HG03135 (cell line): ENCODE measurements around the gene DIS3L2.

Experiments
- ATAC-seq: cut with Tn5 transposase; IDR thresholded peaks from one replicate; pipeline ENCODE4 v1.9.1; 2021; ENCODE audit warnings: mild to moderate bottlenecking, moderate library complexity; ENCODE audit not compliant: unreplicated experiment

The DIS3L2 gene

GRCh38 chr2:232219932-232220331 is 258.4 kb downstream of the DIS3L2 start:
- no peak for ATAC-seq

- no peak for ATAC-seq
Observed at GRCh38 chr2:232225429-232225828, 263.9 kb downstream of the DIS3L2 start.

- no peak for ATAC-seq
Observed at GRCh38 chr2:232225895-232226294, 264.4 kb downstream of the DIS3L2 start.

GRCh38 chr2:232228332-232228731 is 266.8 kb downstream of the DIS3L2 start:
- ATAC-seq = no peak

GRCh38 chr2:232228971-232229894 is 267.7 kb downstream of the DIS3L2 start:
- ATAC-seq = no peak

- ATAC-seq = no peak
Observed at GRCh38 chr2:232229911-232230310, 268.4 kb downstream of the DIS3L2 start.

GRCh38 chr2:232230560-232230959 is 269.0 kb downstream of the DIS3L2 start:
- no peak for ATAC-seq

GRCh38 chr2:232231554-232231953 is 270.0 kb downstream of the DIS3L2 start:
- ATAC-seq = no peak

GRCh38 chr2:232232915-232233314 is 271.4 kb downstream of the DIS3L2 start:
- no peak for ATAC-seq

GRCh38 chr2:232234922-232235615 is 273.6 kb downstream of the DIS3L2 start:
- no peak for ATAC-seq

GRCh38 chr2:232235716-232236115 is 274.2 kb downstream of the DIS3L2 start:
- peak; percentile 35 for ATAC-seq

GRCh38 chr2:232236200-232236599 is 274.7 kb downstream of the DIS3L2 start:
- peak; percentile 86 for ATAC-seq

GRCh38 chr2:232237464-232237863 is 276.0 kb downstream of the DIS3L2 start:
- no peak for ATAC-seq

- ATAC-seq = no peak
Observed at GRCh38 chr2:232238108-232238507, 276.6 kb downstream of the DIS3L2 start.

GRCh38 chr2:232238596-232238995 is 277.1 kb downstream of the DIS3L2 start:
- no peak for ATAC-seq

GRCh38 chr2:232239951-232240681 is 278.6 kb downstream of the DIS3L2 start:
- no peak for ATAC-seq

GRCh38 chr2:232240906-232241305 is 279.4 kb downstream of the DIS3L2 start:
- ATAC-seq = no peak

- ATAC-seq = no peak
Observed at GRCh38 chr2:232242316-232242715, 280.8 kb downstream of the DIS3L2 start.

- ATAC-seq = no peak
Observed at GRCh38 chr2:232245111-232245510, 283.6 kb downstream of the DIS3L2 start.

GRCh38 chr2:232246245-232246644 is 284.7 kb downstream of the DIS3L2 start:
- no peak for ATAC-seq

- ATAC-seq = no peak
Observed at GRCh38 chr2:232249096-232249495, 287.6 kb downstream of the DIS3L2 start.
